Coronary artery (tissue), 2 donors: Measurements from ENCODE around the gene PLD4.
"Not testable (repeated sequence)": the region's sequence is repeated elsewhere in the genome, so short reads cannot be mapped to it uniquely, and the experiment has no call there.

ENCODE experiments used
- DNase-seq: peaks from one replicate; pipeline ENCODE4 v3.0.0-alpha.2; 2017; ENCODE audit warnings: low spot score
- H3K27ac ChIP-seq, 2 donors: fragments of 200-600 bp; sonication (generic); one replicate each; pipeline ENCODE4 v1.5.1; 2016 to 2019
- H3K4me3 ChIP-seq: fragments of 200-600 bp; sonication (generic); 2 replicates; pipeline ENCODE4 v1.5.1; 2016; ENCODE audit warnings: mild to moderate bottlenecking, moderate library complexity
- CTCF ChIP-seq: fragments of 200-600 bp; sonication (generic); IDR thresholded peaks from one replicate; pipeline ENCODE4 v1.5.1; 2019; ENCODE audit warnings: antibody characterized with exemption

PLD4 gene

GRCh38 chr14:104887623-104888488, 36.8 kb upstream of the PLD4 start:
- no peak for TF ChIP-seq CTCF
- DNase-seq = no peak

GRCh38 chr14:104888489-104889374, 35.9 kb upstream of the PLD4 start:
- H3K4me3 ChIP-seq = no peak overlapping the region
- no peak overlapping the region for H3K27ac ChIP-seq
- DNase-seq = no peak
- no peak for TF ChIP-seq CTCF

More at GRCh38 chr14:104887623-104888488, 36.8 kb upstream of the PLD4 start:
- Histone ChIP-seq H3K27ac (no peak overlapping the region), H3K4me3 (no peak overlapping the region)

- H3K27ac ChIP-seq = no peak overlapping the region
- no peak for DNase-seq
- TF ChIP-seq CTCF = no peak
- H3K4me3 ChIP-seq = no peak overlapping the region
Observed at GRCh38 chr14:104889375-104889757, 35.3 kb upstream of the PLD4 start.

GRCh38 chr14:104890292-104890691, 34.4 kb upstream of the PLD4 start:
- H3K27ac ChIP-seq, H3K4me3 ChIP-seq, DNase-seq: not testable (repeated sequence)

GRCh38 chr14:104891121-104891551, 33.5 kb upstream of the PLD4 start:
- DNase-seq = no peak
- no peak for TF ChIP-seq CTCF
- Histone ChIP-seq H3K27ac (no peak overlapping the region), H3K4me3 (no peak overlapping the region)

- H3K27ac ChIP-seq = no peak overlapping the region
- H3K4me3 ChIP-seq = no peak overlapping the region
- DNase-seq = no peak
- TF ChIP-seq CTCF = no peak
Observed at GRCh38 chr14:104891664-104892530, 32.8 kb upstream of the PLD4 start.
